HCT116 (cell line): ENCODE data around the gene SOS1. TPM values are rescaled to one million over a fixed set of nuclear protein-coding genes. Genes with fewer than 3 reads are reported as not detected.

ENCODE experiments used
- ATAC-seq: fragments of 200-7000 bp; cut with Tn5 transposase; 2 replicates; pipeline ENCODE4 v1.9.1; 2020; ENCODE audit warnings: mild to moderate bottlenecking, moderate library complexity
- BruUV-seq: library from RNA; stranded (reverse); fragments of 400-500 nt; replicated peaks from 2 replicates; lab custom pipeline; 2021; lab: Mats Ljungman, UMichigan
- CTCF ChIA-PET: fragments of 300-600 bp; sonication (Branson Sonifier 250); formaldehyde crosslinking; loops from one replicate; lab custom pipeline; 2021; ENCODE audit warnings: antibody characterized with exemption; lab: Charles Lee
- POLR2A ChIA-PET: fragments of 300-600, 350-600 bp; sonication (Branson Sonifier 250); formaldehyde crosslinking; loops from one replicate; lab custom pipeline; 2021; ENCODE audit warnings: antibody characterized with exemption; lab: Charles Lee
- RAD21 ChIA-PET, 2 experiments: fragments of 300-600 bp; sonication (Branson Sonifier 250); formaldehyde crosslinking; loops; one replicate each; lab custom pipeline; 2023; ENCODE audit warnings: low total read pairs in 2 of 2; ENCODE audit not compliant: uncharacterized antibody in 2 of 2, unreplicated experiment in 2 of 2, low non-redundant PET in 1 of 2; lab: Charles Lee
- DNase-seq: peaks from one replicate; pipeline ENCODE4 v3.0.0-alpha.2; 2010; ENCODE audit warnings: low read depth, low spot score
- H2AFZ ChIP-seq: fragments of 200-600 bp; shearing (Covaris generic), sonication (generic); 2 replicates; pipeline ENCODE4 v1.6.1; 2017; ENCODE audit warnings: low read depth, mixed run types, mixed read lengths, antibody characterized with exemption, low read length; ENCODE audit not compliant: poor library complexity, severe bottlenecking
- H3K27ac ChIP-seq: 2 replicates; pipeline ENCODE4 v1.5.1; 2012; ENCODE audit warnings: low read depth, low read length
- H3K27me3 ChIP-seq: fragments of 200-600 bp; sonication (generic); 2 replicates; pipeline ENCODE4 v1.6.1; 2016; ENCODE audit warnings: mixed run types, low read length, mixed read lengths; ENCODE audit not compliant: insufficient read depth
- H3K36me3 ChIP-seq, 2 experiments: fragments of 200-500 bp in 1 of 2; fragments of 200-600 bp in 1 of 2; sonication (Bioruptor generic) in 1 of 2; sonication (generic) in 1 of 2; 2 replicates each; pipeline versions ENCODE4 v1.5.1 to v1.6.1; 2014 to 2016; ENCODE audit warnings: low read length in 2 of 2, inconsistent platforms in 1 of 2, mixed read lengths in 1 of 2, mixed run types in 1 of 2; ENCODE audit not compliant: insufficient read depth in 2 of 2, control insufficient read depth in 1 of 2
- H3K4me1 ChIP-seq, 2 experiments: fragments of 200-600 bp in 1 of 2; sonication (generic) in 1 of 2; 2 replicates each; pipeline versions ENCODE4 v1.5.1 to v1.6.1; 2012 to 2017; ENCODE audit warnings: low read length in 2 of 2, inconsistent platforms in 1 of 2, mild to moderate bottlenecking in 1 of 2, mixed read lengths in 1 of 2, mixed run types in 1 of 2, moderate library complexity in 1 of 2; ENCODE audit not compliant: insufficient read depth in 2 of 2, control insufficient read depth in 1 of 2
- H3K4me2 ChIP-seq: fragments of 200-600 bp; sonication (generic); 2 replicates; pipeline ENCODE4 v1.6.1; 2017; ENCODE audit warnings: mixed run types, low read length, mixed read lengths
- H3K4me3 ChIP-seq, 2 experiments: fragments of 200-600 bp in 1 of 2; sonication (generic) in 1 of 2; replicated peaks in 1 of 2; 2 replicates each; pipeline ENCODE4 v1.5.1; 2011 to 2016; ENCODE audit warnings: low read length in 2 of 2, control low read depth in 1 of 2, low read depth in 1 of 2, mild to moderate bottlenecking in 1 of 2, mixed read lengths in 1 of 2, mixed run types in 1 of 2
- H3K79me2 ChIP-seq: fragments of 200-600 bp; sonication (generic); 2 replicates; pipeline ENCODE4 v1.6.1; 2017; ENCODE audit warnings: mild to moderate bottlenecking, mixed run types, low read length, moderate library complexity, mixed read lengths; ENCODE audit not compliant: insufficient read depth
- H3K9ac ChIP-seq: fragments of 200-600 bp; sonication (generic); 2 replicates; pipeline ENCODE4 v1.6.1; 2016; ENCODE audit warnings: low read length, mixed read lengths
- H3K9me2 ChIP-seq: fragments of 200-600 bp; sonication (generic), shearing (Covaris generic); 2 replicates; pipeline ENCODE4 v1.6.1; 2017; ENCODE audit warnings: mixed run types, mild to moderate bottlenecking, moderate library complexity; ENCODE audit not compliant: insufficient read depth
- H3K9me3 ChIP-seq, 2 experiments: fragments of 200-500 bp in 1 of 2; fragments of 200-600 bp in 1 of 2; sonication (Bioruptor generic) in 1 of 2; sonication (generic) in 1 of 2; 2 replicates each; pipeline ENCODE4 v1.6.1; 2014 to 2017; ENCODE audit warnings: low read length in 2 of 2, mixed read lengths in 2 of 2, inconsistent platforms in 1 of 2, low read depth in 1 of 2, mild to moderate bottlenecking in 1 of 2, mixed run types in 1 of 2, moderate library complexity in 1 of 2; ENCODE audit not compliant: control insufficient read depth in 1 of 2, insufficient read depth in 1 of 2
- H4K20me1 ChIP-seq: fragments of 200-600 bp; sonication (generic), shearing (Covaris generic); 2 replicates; pipeline ENCODE4 v1.6.1; 2017; ENCODE audit warnings: mixed run types, mild to moderate bottlenecking, moderate library complexity; ENCODE audit not compliant: insufficient read depth
- CEBPB ChIP-seq: IDR thresholded peaks from 2 replicates; pipeline ENCODE4 v1.6.1; 2012; ENCODE audit warnings: low read depth
- EGR1 ChIP-seq: IDR thresholded peaks from 2 replicates; pipeline ENCODE4 v1.6.1; 2012; ENCODE audit warnings: low read depth
- FOSL1 ChIP-seq: IDR thresholded peaks from 2 replicates; pipeline ENCODE4 v1.6.1; 2012; ENCODE audit warnings: low read depth
- POLR2A ChIP-seq: IDR thresholded peaks from 2 replicates; pipeline ENCODE4 v1.7.0; 2011; ENCODE audit warnings: borderline replicate concordance; ENCODE audit not compliant: insufficient read depth, insufficient read length; ENCODE audit errors: extremely low read depth
- POLR2AphosphoS5 ChIP-seq: IDR thresholded peaks from 2 replicates; pipeline ENCODE4 v1.6.1; 2011; ENCODE audit warnings: mild to moderate bottlenecking, low read depth, low read length, moderate library complexity
- RAD21 ChIP-seq: IDR thresholded peaks from 2 replicates; pipeline ENCODE4 v1.6.1; 2012; ENCODE audit warnings: low read depth, mild to moderate bottlenecking
- REST ChIP-seq: IDR thresholded peaks from 2 replicates; pipeline ENCODE4 v1.6.1; 2012; ENCODE audit warnings: low read depth
- SIN3A ChIP-seq: IDR thresholded peaks from 2 replicates; pipeline ENCODE4 v1.6.1; 2012; ENCODE audit warnings: low read depth
- SP1 ChIP-seq: IDR thresholded peaks from 2 replicates; pipeline ENCODE4 v1.6.1; 2012; ENCODE audit warnings: low read depth
- intact Hi-C: fragments of 100-400 bp; cut with micrococcal nuclease; formaldehyde crosslinking; loops from 2 replicates; pipeline ENCODE4 v1.10.0; 2022
- total RNA-seq: library from RNA; stranded (reverse); gene quantifications from one replicate; pipeline ENCODE4 v1.2.1, GENCODE V29; 2021; ENCODE audit not compliant: unreplicated experiment
- TF ChIP-seq, protein P1 (sequence below), 3 experiments: fragments of 200-600 bp in 1 of 3; sonication (generic) in 1 of 3; IDR thresholded peaks in 2 of 3; conservative IDR thresholded peaks in 1 of 3; 2 replicates each; pipeline ENCODE4 v1.5.1; 2012 to 2017; ENCODE audit warnings: low read depth in 2 of 3, low read length in 2 of 3, antibody characterized with exemption in 1 of 3, borderline replicate concordance in 1 of 3, control low read depth in 1 of 3, mild to moderate bottlenecking in 1 of 3, mixed read lengths in 1 of 3, mixed run types in 1 of 3, moderate library complexity in 1 of 3; ENCODE audit not compliant: insufficient read depth in 1 of 3

SOS1 gene
- total RNA-seq, 1 experiment from 2014 or later: 19.4 TPM

GRCh38 chr2:39039072-39039471 lies 81.8 kb downstream of the SOS1 start:
- BruUV-seq: no TSS peak
- Histone ChIP-seq H3K9ac (no peak overlapping the region), H3K36me3 (no peaks in the 10 kb centered on the region; a peak in 1 of 4 replicates), H3K27me3 (no peaks in the 10 kb centered on the region), H4K20me1 (no peaks in the 10 kb centered on the region), H3K4me3 (no peak overlapping the region), H3K79me2 (no peaks in the 10 kb centered on the region)
- intact Hi-C loops: no loop called here
- no peak for DNase-seq
- RAD21 ChIA-PET: no interaction called here
- TF ChIP-seq SIN3A (no peak), CEBPB (no peak), SP1 (no peak), RAD21 (no peak), POLR2A (no peak), POLR2AphosphoS5 (no peak), EGR1 (no peak), REST (no peak), FOSL1 (no peak)
- TF ChIP-seq, protein P1, sequence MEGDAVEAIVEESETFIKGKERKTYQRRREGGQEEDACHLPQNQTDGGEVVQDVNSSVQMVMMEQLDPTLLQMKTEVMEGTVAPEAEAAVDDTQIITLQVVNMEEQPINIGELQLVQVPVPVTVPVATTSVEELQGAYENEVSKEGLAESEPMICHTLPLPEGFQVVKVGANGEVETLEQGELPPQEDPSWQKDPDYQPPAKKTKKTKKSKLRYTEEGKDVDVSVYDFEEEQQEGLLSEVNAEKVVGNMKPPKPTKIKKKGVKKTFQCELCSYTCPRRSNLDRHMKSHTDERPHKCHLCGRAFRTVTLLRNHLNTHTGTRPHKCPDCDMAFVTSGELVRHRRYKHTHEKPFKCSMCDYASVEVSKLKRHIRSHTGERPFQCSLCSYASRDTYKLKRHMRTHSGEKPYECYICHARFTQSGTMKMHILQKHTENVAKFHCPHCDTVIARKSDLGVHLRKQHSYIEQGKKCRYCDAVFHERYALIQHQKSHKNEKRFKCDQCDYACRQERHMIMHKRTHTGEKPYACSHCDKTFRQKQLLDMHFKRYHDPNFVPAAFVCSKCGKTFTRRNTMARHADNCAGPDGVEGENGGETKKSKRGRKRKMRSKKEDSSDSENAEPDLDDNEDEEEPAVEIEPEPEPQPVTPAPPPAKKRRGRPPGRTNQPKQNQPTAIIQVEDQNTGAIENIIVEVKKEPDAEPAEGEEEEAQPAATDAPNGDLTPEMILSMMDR (IDR thresholded peaks at IDR 0.05 in 2 of 3, conservative IDR thresholded peaks at IDR 0.05 in 1 of 3; ENCODE audit: borderline replicate concordance in 1 of 3, insufficient read depth in 1 of 3, low read depth in 2 of 3, low read length in 2 of 3): no peak
- TF ChIP-seq, all 23 proteins: peak for 0
- no peak overlapping the region for H3K27ac ChIP-seq
- no peak overlapping the region for H2AFZ ChIP-seq
- no peaks in the 10 kb centered on the region for H3K4me1 ChIP-seq
- ATAC-seq: no peak
- H3K9me2 ChIP-seq: no peaks in the 10 kb centered on the region
- ChIA-PET POLR2A (no interaction called here), CTCF (interaction anchor here (0.6 kb wide), 1 partner anchor 16 kb away, joined by 3 read pairs; no protein-coding TSS in a partner anchor)
- no peaks in the 10 kb centered on the region for H3K9me3 ChIP-seq
- no peak overlapping the region for H3K4me2 ChIP-seq
